HG02870 (cell line): ENCODE measurements around the gene AGTPBP1.
"Not testable (repeated sequence)": the region's sequence is repeated elsewhere in the genome, so short reads cannot be mapped to it uniquely, and the experiment has no call there.

Source experiments
- ATAC-seq: cut with Tn5 transposase; IDR thresholded peaks from one replicate; pipeline ENCODE4 v1.9.1; 2021; ENCODE audit warnings: mild to moderate bottlenecking, moderate library complexity; ENCODE audit not compliant: unreplicated experiment

The AGTPBP1 gene

GRCh38 chr9:85645909-85646627 lies 95.7 kb downstream of the AGTPBP1 start:
- no peak for ATAC-seq

DNA sequence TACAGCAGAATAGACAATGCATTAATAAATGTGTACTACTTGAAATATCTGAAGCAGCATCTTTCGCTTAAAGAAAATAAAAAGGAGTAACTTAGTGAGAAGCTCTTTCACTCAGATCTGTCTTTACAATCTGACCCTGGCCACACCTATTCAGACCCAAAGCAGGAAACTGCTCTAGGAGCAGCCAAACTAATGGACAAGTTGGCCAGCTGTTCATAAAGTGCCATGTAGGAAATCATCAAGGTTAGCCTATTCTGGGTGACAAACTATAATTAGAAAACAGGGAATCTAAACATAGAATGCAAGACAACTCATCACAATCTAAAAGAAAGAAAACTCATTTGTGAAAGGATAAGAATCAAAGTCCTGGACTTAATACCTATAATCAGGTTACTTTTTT lies 101.3 kb downstream of the AGTPBP1 start:
- ATAC-seq = no peak

DNA sequence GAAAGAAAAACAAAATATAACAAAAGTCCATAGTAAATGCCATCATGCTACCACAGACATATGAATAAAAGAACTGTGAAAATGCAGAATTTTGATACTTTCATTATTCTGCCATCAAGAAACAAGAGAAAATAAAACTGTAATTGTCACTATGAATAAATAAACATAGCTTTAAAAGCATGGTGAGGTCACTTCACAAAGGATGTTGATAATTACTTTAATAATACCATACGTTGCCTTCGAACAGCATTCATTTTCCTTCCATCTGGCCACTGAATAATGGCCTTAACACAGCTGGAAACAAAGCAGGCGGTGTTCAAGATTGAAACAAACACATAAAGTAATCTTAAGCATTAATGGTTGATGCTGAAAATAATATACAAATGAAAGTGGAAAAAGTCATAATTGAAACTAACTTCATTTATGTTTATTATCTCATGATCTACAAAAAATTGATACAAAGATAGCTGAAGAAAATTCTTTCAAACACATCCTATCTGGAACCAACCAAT lies 102.0 kb downstream of the AGTPBP1 start:
- no peak for ATAC-seq

- ATAC-seq = no peak
Observed at GRCh38 chr9:85631809-85632208, 109.9 kb downstream of the AGTPBP1 start.

DNA sequence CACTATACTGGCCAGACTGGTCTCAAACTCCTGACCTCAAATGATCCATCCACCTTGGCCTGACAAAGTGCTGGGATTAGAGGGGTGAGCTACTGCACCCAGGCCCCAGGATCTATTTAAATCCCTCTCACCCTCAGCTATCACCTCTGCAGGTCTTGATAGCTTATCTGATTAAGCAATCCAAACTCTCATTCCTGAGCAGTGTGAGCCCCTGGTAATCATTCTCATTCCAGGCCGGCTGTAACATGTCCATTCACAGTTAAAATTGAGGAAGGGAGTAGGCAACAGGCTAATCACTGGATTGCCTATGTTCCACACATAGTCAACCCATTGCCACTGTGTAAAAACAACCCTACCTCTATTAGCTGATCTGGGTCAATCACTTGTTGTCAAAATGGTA lies 111.1 kb downstream of the AGTPBP1 start:
- no peak for ATAC-seq

GRCh38 chr9:85617141-85617670 lies 124.5 kb downstream of the AGTPBP1 start:
- no peak for ATAC-seq

DNA sequence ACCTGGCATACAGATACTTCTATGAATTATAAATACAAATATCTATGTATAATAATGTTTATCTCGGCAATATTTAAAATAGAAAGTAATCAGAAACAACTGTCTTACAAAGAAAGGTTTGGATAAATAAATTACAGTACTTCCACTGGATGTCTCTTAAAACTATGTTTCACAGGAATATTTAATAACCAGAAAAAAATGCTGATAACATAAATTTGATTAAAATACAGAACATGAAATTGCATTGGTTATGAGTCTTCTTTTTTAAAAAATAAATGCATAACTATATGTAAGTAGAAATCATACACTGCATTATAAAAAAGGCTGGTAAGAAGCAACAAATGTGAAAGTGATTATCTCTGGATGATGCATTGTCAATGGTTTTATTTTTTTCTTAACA lies 126.0 kb downstream of the AGTPBP1 start:
- ATAC-seq = no peak

DNA sequence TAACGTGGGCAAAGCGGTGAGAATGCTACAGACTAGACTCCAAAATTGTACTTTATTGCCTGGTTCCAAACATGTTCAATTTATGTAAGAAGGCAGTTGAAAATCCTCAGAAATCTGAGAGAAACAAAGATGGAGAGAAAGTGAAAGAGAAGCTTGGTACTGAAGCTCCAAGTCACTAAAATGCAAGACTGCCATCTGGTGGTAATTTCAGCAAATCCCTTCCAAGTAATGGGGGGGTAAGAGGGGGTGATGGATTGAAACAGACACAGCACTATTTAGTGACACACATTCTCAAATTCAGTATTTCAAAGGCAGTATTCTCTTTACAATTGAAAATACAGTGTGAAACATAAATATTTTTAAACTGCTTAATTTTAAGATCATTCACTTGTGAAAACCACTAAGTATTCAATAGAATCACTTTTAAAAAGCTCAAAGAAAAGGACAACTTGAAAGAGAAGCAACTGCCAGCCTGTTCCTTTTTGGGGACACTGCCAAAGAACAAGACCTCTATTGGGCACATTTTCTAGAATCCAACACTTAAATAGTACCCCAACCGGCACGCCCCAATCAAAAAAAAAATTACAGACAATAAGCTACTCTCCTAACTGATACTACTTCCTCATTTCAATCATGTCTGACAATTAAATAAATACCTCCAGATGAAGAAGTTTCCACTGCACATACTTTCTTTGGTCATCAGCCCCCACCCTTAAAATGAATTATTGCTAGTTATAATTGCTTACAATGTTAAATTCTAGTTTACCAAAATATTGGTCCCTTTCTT lies 131.5 kb downstream of the AGTPBP1 start:
- peak; percentile 85 for ATAC-seq

- ATAC-seq = no peak
Observed at GRCh38 chr9:85605905-85606304, 135.8 kb downstream of the AGTPBP1 start.

- ATAC-seq = no peak
Observed at GRCh38 chr9:85603936-85604335, 137.8 kb downstream of the AGTPBP1 start.

DNA sequence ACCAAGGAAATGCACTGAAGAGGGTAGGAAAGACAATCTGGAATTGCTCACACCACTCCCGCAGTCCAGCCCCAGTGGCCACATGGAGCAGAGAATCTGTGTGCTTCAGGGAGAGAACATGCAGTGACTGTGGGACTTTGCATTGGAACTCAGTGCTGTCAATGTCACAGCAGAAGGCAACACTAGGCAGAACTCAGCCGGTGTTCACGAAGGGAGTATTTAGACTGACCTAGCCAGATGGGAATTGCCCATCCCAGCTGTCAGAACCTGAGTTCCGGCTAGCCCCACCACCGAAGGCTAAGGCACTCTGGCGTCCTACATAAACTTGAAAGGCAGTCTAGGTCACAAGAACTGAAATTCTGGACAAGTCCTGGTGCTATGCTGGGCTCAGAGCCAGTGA lies 139.0 kb downstream of the AGTPBP1 start:
- no peak for ATAC-seq

DNA sequence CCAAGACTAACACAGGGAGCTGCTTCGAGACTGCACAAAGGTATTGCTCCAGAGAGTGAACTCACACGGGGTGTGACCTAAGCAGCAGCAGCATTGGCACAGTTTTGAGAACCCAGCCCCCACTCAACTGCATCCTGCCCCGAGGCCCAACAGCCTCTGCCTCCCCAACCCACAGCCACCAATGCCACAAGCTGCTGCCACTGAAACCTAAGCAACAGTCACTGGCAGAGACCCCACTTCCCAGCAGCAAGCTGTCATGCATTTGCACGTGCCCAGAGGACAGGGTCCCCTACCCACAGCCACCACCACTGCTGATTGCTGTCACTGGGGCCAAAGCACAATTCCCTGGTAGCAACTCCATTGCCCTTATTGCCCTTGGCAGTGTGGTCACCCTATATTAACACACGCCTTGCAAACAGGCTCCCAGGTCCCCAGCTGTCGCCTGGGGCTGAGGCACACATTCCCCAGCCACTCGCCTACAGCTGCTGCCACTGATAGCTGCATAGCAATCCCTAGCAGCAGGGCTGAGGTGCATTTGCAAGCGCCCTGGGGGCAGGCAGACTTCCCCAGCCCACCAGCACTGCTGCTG lies 141.0 kb downstream of the AGTPBP1 start:
- no peak for ATAC-seq

- ATAC-seq = no peak
Observed at GRCh38 chr9:85599540-85600105, 142.1 kb downstream of the AGTPBP1 start.

DNA sequence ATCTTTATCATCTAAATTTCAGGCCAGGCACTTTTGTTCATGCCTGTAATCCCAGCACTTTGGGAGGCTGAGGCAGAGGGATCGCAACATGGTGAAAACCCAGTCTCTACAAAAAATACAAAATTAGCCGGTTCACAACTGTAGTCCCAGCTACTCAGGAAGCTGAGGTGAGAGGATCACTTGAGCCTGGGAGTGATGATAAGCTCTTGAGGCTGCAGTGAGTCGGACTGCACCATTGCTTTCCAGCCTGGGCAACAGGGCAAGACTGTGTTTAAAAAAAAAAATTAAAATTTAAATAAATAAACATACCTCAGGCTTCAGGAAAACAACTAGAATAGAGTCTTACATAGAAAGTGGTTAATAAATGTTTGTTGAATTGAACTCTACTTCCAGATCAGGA lies 147.4 kb downstream of the AGTPBP1 start:
- no peak for ATAC-seq

- ATAC-seq = no peak
Observed at GRCh38 chr9:85586684-85587083, 155.1 kb downstream of the AGTPBP1 start.

- ATAC-seq = no peak
Observed at GRCh38 chr9:85577353-85577952, 164.3 kb downstream of the AGTPBP1 start.

- no peak for ATAC-seq
Observed at GRCh38 chr9:85575868-85576267, 165.9 kb downstream of the AGTPBP1 start.

DNA sequence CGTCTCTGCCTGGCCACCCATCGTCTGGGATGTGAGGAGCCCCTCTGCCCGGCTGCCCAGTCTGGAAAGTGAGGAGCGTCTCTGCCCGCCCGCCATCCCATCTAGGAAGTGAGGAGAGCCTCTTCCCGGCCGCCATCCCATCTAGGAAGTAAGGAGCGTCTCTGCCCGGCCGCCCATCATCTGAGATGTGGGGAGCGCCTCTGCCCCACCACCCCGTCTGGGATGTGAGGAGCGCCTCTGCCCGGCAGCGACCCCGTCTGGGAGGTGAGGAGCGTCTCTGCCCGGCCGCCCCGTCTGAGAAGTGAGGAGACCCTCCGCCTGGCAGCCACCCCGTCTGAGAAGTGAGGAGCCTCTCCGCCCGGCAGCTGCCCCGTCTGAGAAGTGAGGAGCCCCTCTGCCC lies 168.2 kb downstream of the AGTPBP1 start:
- not testable (repeated sequence) for ATAC-seq

GRCh38 chr9:85572917-85573316 lies 168.8 kb downstream of the AGTPBP1 start:
- ATAC-seq = not testable (repeated sequence)

- no peak for ATAC-seq
Observed at GRCh38 chr9:85569988-85570387, 171.8 kb downstream of the AGTPBP1 start.

DNA sequence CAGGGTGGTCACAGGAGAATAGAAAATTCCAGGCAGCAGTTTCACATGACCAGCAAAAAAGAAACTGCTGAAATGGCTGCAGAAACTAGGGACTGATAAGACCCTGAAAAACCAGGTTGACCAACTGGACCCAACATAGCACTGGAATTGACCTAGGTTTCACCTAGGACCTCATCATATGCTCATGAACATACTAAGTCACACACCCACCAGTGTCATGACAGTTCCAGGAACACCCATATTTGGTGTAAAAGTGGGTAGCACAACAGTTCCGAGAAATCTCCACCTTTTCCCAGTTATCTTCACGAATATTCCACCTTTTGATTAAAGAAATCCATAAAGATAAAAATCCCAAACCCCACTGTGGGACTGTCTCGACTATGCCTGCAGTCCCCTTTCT lies 182.2 kb downstream of the AGTPBP1 start:
- no peak for ATAC-seq
